ENCODE results near the gene SPTLC1.

DNA sequence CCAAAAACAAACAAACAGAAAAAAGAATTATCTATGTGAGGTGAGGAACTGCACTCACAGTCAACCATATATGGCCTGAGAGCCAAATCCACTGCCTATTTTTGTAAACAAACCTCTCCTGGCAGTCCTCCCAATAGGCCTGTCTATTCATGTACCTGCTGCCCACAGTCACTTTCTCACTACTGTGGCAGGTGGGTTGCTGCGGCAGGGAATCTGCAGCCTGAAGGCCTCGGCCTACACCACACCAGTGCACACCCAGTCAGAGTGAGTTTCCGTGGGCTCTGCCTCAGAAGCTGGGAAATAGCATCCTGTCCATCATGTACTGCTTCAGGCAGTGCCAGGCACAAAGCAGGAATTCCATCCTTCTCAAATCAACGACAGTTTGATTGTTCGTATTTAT, 82.3 kb downstream of the SPTLC1 start:
- no peak for TF ChIP-seq MYC (IDR thresholded peaks at IDR 0.05; ENCODE audit: low read depth, low read length)
- TF ChIP-seq, protein P1, sequence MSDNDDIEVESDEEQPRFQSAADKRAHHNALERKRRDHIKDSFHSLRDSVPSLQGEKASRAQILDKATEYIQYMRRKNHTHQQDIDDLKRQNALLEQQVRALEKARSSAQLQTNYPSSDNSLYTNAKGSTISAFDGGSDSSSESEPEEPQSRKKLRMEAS (IDR thresholded peaks at IDR 0.05; ENCODE audit: low read depth, low read length), result no peak
- TF ChIP-seq, protein P2, sequence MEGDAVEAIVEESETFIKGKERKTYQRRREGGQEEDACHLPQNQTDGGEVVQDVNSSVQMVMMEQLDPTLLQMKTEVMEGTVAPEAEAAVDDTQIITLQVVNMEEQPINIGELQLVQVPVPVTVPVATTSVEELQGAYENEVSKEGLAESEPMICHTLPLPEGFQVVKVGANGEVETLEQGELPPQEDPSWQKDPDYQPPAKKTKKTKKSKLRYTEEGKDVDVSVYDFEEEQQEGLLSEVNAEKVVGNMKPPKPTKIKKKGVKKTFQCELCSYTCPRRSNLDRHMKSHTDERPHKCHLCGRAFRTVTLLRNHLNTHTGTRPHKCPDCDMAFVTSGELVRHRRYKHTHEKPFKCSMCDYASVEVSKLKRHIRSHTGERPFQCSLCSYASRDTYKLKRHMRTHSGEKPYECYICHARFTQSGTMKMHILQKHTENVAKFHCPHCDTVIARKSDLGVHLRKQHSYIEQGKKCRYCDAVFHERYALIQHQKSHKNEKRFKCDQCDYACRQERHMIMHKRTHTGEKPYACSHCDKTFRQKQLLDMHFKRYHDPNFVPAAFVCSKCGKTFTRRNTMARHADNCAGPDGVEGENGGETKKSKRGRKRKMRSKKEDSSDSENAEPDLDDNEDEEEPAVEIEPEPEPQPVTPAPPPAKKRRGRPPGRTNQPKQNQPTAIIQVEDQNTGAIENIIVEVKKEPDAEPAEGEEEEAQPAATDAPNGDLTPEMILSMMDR (IDR thresholded peaks at IDR 0.05; ENCODE audit: low read depth, low read length), result no peak
- TF ChIP-seq POLR2A (IDR thresholded peaks at IDR 0.05; ENCODE audit: extremely low read depth, insufficient read length), result no peak

Measured in NB4 (cell line).